Activated CD4-positive, alpha-beta T cell treated with anti-CD3 and anti-CD28 coated beads, Interleukin-2, amount 10 ng/mL, durations not matched to agents 24 days and 14 days (primary cell): ENCODE measurements around the gene BICDL2. TPM values are rescaled to one million over a fixed set of nuclear protein-coding genes. Genes with fewer than 3 reads are reported as not detected.
A peak's percentile ranks its signal among the peaks of the same experiment; 100 is the strongest.
"Not testable (repeated sequence)": the region's sequence is repeated elsewhere in the genome, so short reads cannot be mapped to it uniquely, and the experiment has no call there.

Experiments used
- DNase-seq: peaks from one replicate; pipeline ENCODE4 v3.0.0; 2022
- H3K27ac Mint-ChIP-seq: one replicate; pipeline ENCODE4 v1.8.0; 2022; ENCODE audit warnings: mild to moderate bottlenecking, mixed read lengths
- H3K27me3 Mint-ChIP-seq: one replicate; pipeline ENCODE4 v1.8.0; 2022; ENCODE audit warnings: mixed read lengths
- H3K36me3 Mint-ChIP-seq: one replicate; pipeline ENCODE4 v1.8.0; 2022; ENCODE audit warnings: low read depth, mild to moderate bottlenecking, mixed read lengths
- H3K4me1 Mint-ChIP-seq: one replicate; pipeline ENCODE4 v1.8.0; 2021; ENCODE audit warnings: mixed read lengths
- H3K4me3 Mint-ChIP-seq: one replicate; pipeline ENCODE4 v1.8.0; 2022; ENCODE audit warnings: mild to moderate bottlenecking, moderate library complexity, mixed read lengths
- H3K9me3 Mint-ChIP-seq: one replicate; pipeline ENCODE4 v1.8.0; 2021; ENCODE audit warnings: mixed read lengths
- intact Hi-C: fragments of 100-400 bp; cut with micrococcal nuclease; formaldehyde crosslinking; loops from one replicate; pipeline ENCODE4 v1.15.1; 2023
- total RNA-seq: library from RNA; stranded (reverse); gene quantifications from 2 replicates; pipeline ENCODE4 v1.2.3, GENCODE V29; 2022

BICDL2 gene
- total RNA-seq, 1 donor from 2014 or later = 0.63 TPM

DNA sequence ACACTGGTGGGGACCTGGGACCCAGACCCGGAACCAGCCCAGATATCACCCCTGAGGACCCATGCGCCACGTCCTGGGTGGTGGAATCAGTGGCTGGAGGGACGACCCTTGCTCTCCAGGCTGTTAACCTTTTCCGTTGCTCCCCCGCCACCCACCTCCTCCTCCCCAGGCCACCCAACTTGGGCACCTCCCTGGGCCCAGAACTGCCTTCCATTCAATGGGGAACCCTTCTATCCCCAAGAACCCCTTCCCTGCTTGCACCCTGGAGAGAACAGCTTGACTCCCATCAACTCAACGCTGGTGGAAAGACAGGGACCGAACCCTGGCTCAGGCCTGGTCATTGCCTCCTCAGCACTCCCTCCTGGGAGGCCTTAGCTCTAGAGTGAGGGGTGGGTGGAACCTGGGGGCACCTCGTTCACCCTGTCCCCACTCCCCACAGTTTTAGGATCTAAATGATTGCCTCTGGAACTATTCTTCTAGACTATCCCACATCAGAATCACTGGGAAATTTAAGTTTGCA lies 23.0 kb upstream of the BICDL2 start:
- Mint-ChIP-seq H3K4me3 (peak overlapping the region; percentile 89), H3K4me1 (peaks cover 51% of the 10 kb centered on the region), H3K36me3 (peaks cover 21% of the 10 kb centered on the region)

DNA sequence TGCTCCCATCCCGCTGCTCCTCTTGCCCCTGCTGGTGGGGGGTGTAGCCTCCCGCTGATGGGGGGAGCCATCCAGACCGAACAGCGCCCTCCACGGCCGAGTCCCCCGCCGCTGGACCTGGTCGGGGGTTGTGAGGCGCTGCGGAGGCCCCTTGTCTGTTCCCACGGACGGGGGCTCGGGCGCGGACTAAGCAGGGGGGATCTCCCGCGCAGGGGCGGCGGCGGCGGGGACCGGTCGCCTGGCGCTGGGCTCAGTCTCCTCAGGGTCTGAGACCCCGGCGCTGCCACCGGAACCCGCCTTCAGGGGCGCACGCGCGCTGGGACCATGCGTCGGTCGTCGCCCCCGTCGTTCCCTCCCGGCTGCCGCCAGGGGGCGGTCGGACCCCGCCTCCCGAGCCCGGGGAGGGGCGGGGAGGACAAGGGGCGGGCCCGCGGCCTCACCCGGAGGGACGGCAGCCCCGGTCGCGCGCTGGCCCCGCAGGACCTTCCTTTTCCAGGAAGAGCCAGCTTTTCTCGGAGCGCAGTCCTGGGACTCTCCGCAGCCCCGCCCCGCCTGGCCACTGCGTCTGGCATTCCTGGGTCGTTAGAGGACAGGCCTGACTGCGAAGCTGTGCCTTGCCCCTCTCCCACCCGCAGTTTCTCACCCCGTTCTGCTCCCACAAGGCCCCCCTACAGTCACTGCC lies 22.4 kb upstream of the BICDL2 start:
- peak overlapping the region; percentile 91 for H3K27ac Mint-ChIP-seq
- intact Hi-C loops = loop anchor here (1.0 to 5.0 kb wide), 4 partner anchors 16 to 70 kb away; no protein-coding TSS in a partner anchor
- peak; percentile 98 for DNase-seq
- H3K36me3 Mint-ChIP-seq = peaks cover 25% of the 10 kb centered on the region
- H3K4me3 Mint-ChIP-seq = peak overlapping the region; percentile 89
- peaks cover 52% of the 10 kb centered on the region for H3K4me1 Mint-ChIP-seq
- H3K9me3 Mint-ChIP-seq = no peaks in the 10 kb centered on the region
- H3K27me3 Mint-ChIP-seq = no peaks in the 10 kb centered on the region

More for the DNA sequence above, 23.0 kb upstream of the BICDL2 start:
- H3K9me3 Mint-ChIP-seq = no peaks in the 10 kb centered on the region
- DNase-seq = no peak
- H3K27me3 Mint-ChIP-seq = no peaks in the 10 kb centered on the region
- intact Hi-C loops = loop anchor here (1.0 to 5.0 kb wide), 4 partner anchors 15 to 70 kb away; no protein-coding TSS in a partner anchor
- H3K27ac Mint-ChIP-seq = peak overlapping the region; percentile 91

DNA sequence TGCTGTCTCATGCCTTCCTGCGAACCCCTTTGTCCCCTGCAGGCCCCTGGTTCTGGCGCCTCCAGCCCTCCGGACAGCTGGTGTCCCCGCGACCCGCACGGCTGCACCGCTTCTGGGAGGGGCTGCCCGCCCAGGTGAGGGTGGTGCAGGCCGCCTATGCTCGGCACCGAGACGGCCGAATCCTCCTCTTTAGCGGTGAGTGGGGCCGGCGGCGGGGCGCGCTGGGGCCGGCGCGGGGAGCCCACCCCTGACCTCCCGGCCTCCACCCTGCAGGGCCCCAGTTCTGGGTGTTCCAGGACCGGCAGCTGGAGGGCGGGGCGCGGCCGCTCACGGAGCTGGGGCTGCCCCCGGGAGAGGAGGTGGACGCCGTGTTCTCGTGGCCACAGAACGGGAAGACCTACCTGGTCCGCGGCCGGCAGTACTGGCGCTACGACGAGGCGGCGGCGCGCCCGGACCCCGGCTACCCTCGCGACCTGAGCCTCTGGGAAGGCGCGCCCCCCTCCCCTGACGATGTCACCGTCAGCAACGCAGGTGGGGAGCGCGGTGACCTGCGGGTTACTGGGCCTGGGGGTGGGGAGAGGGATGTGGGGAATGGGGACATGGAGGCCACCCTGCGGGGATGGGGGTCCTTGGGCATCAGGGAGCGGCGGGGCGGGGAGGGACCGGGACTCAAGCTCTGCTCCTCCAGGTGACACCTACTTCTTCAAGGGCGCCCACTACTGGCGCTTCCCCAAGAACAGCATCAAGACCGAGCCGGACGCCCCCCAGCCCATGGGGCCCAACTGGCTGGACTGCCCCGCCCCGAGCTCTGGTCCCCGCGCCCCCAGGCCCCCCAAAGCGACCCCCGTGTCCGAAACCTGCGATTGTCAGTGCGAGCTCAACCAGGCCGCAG lies 21.6 kb upstream of the BICDL2 start:
- Mint-ChIP-seq H3K9me3 (no peaks in the 10 kb centered on the region), H3K36me3 (peaks cover 31% of the 10 kb centered on the region), H3K4me1 (peaks cover 52% of the 10 kb centered on the region), H3K27me3 (no peaks in the 10 kb centered on the region), H3K27ac (peak overlapping the region; percentile 89), H3K4me3 (peak overlapping the region; percentile 89)
- intact Hi-C loops = loop anchor here (1.0 to 5.0 kb wide), 4 partner anchors 16 to 71 kb away; no protein-coding TSS in a partner anchor
- peak; percentile 85 for DNase-seq

DNA sequence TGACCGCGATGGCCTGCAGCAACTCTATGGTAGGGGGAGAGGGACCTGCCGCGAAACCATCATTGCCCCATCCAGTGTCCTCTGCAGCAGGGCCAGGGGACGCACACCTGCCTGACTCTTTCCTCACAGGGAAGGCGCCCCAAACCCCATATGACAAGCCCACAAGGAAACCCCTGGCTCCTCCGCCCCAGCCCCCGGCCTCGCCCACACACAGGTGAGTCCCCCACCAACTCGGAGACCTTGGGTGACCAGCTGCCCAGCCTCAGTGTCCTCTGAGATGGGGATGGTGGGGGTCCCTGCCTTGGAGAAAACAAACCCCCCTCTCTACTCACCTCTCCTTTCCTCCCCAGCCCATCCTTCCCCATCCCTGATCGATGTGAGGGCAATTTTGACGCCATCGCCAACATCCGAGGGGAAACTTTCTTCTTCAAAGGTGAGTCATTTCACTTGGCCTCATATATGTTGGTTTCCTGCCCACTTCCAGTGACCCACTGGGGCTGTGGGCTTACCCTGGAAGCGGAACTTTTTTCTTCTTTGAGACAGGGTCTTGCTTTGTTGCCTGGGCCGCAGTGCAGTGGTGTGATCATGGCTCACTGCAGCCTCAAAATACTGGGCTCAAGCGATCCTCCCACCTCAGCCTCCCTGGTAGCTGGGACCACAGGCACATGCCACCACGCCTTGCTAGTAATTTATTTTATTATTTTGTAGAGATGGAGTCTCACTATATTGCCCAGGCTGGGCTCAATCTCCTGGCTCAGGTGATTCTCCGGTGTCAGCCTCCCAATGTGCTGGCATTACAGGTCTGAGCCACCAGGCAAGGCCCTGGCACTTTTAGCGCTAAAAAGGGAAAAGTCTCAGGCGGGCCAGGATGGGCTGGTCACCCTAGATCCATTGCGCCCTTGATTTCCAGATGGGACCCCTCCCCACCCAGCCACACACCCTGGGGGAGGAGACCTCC lies 20.7 kb upstream of the BICDL2 start:
- H3K27me3 Mint-ChIP-seq = no peaks in the 10 kb centered on the region
- intact Hi-C loops = loop anchor here (2.0 to 5.0 kb wide), 3 partner anchors 17 to 55 kb away; no protein-coding TSS in a partner anchor
- H3K4me1 Mint-ChIP-seq = peaks cover 51% of the 10 kb centered on the region
- peak; percentile 68 for DNase-seq
- H3K27ac Mint-ChIP-seq = peak overlapping the region; percentile 87
- no peaks in the 10 kb centered on the region for H3K9me3 Mint-ChIP-seq
- peaks cover 31% of the 10 kb centered on the region for H3K36me3 Mint-ChIP-seq
- H3K4me3 Mint-ChIP-seq = peak overlapping the region; percentile 89

GRCh38 chr16:3056336-3057180 lies 19.8 kb upstream of the BICDL2 start:
- H3K4me3 Mint-ChIP-seq = peak overlapping the region; percentile 89
- H3K9me3 Mint-ChIP-seq = no peaks in the 10 kb centered on the region
- DNase-seq = peak; percentile 60
- peaks cover 31% of the 10 kb centered on the region for H3K36me3 Mint-ChIP-seq
- H3K4me1 Mint-ChIP-seq = peaks cover 56% of the 10 kb centered on the region
- peak overlapping the region; percentile 87 for H3K27ac Mint-ChIP-seq
- H3K27me3 Mint-ChIP-seq = no peaks in the 10 kb centered on the region
- intact Hi-C loops = loop anchor here (5.0 kb wide), 1 partner anchor 54 kb away; no protein-coding TSS in a partner anchor

DNA sequence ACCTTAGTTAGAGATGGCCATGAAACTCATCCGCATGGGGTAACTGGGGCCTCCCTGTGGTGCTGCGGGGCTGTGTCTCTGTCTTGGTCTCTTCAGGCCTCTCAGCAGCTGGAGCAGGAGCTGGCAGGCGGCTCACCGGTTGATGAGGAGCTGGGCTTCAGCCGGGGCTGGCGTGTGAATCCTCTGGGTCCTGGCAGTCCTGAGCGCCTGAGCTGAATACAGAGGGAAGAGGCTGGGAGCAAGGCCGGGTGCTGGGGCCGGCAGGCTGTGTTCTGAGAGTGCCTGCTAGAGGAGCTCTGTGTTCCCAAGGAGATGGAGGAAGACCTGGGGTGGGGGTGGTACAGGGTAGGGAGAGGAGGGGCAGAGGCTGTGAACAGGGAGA lies 19.0 kb upstream of the BICDL2 start:
- peak; percentile 66 for DNase-seq
- Mint-ChIP-seq H3K4me1 (peaks cover 61% of the 10 kb centered on the region), H3K27ac (peak overlapping the region; percentile 87), H3K36me3 (peaks cover 35% of the 10 kb centered on the region), H3K4me3 (peak overlapping the region; percentile 89)
- not testable (repeated sequence) for H3K9me3 Mint-ChIP-seq, H3K27me3 Mint-ChIP-seq
- intact Hi-C loops = loop anchor here (2.0 to 5.0 kb wide), 2 partner anchors 27 to 53 kb away; no protein-coding TSS in a partner anchor

DNA sequence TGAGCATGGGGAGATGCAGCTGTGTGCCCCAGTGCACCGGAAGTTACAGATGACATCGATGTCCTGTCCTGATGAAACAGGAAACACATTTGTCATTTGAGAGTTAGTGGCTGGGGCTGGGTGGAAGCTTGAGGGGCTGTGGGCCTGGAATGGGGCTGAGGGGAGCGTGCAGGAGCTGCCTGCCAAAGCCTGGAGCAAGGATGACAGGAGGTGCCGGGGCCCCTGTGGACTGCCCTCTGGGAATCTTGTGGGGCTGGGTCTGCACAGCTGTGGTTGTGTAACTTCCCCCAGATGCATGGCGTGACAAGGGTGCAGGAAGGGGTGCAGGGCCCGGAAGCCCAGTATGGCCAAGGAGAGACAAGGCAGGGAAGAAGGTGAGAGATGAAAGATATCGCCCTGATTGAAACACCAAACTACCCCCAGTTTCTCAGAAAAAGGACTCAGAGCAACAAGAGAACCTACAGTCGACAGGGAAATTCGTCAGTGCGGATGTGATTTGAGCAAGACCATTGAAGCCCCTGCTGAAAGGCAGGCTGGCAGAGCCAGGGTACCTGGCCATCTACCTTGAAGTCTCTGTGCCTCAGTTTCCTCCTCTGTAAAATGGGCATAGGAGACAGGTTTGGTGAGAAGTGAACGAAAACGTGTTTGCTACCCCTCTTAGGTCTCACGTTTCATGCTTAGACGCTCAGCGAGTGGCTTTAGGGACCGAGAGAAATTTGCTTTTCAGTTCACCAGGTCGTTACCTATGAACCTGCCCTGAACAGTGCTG lies 18.4 kb upstream of the BICDL2 start:
- Mint-ChIP-seq H3K9me3 (no peaks in the 10 kb centered on the region), H3K27me3 (no peaks in the 10 kb centered on the region), H3K4me1 (peaks cover 61% of the 10 kb centered on the region), H3K27ac (peak overlapping the region; percentile 87), H3K4me3 (peak overlapping the region; percentile 89), H3K36me3 (peaks cover 37% of the 10 kb centered on the region)
- intact Hi-C loops = loop anchor here (2.0 to 5.0 kb wide), 2 partner anchors 26 to 53 kb away; no protein-coding TSS in a partner anchor
- DNase-seq = peak; percentile 85

DNA sequence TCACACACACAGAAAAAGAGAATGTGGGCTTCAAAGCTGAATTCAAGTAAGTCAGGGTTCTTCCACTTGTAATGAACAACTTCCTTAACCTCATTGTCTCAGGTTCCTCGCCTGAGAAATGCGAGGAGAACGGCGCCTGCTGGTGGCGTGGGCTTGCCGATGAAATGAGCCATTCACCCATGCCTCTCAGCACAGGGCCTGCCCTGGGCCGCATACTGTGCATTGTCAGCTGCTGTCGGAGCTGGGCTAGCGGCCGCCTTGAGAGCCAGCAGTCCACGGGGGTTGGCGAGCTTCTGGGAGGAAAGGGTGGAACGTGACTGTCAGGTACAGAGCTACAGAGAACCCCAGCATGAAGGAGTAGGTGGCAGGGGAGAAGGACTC lies 16.6 kb upstream of the BICDL2 start:
- Mint-ChIP-seq H3K4me1 (peaks cover 62% of the 10 kb centered on the region), H3K27ac (peak overlapping the region; percentile 35), H3K36me3 (peaks cover 35% of the 10 kb centered on the region)
- H3K4me3 Mint-ChIP-seq, H3K27me3 Mint-ChIP-seq, H3K9me3 Mint-ChIP-seq, intact Hi-C loops: not testable (repeated sequence)
- DNase-seq = peak; percentile 72

DNA sequence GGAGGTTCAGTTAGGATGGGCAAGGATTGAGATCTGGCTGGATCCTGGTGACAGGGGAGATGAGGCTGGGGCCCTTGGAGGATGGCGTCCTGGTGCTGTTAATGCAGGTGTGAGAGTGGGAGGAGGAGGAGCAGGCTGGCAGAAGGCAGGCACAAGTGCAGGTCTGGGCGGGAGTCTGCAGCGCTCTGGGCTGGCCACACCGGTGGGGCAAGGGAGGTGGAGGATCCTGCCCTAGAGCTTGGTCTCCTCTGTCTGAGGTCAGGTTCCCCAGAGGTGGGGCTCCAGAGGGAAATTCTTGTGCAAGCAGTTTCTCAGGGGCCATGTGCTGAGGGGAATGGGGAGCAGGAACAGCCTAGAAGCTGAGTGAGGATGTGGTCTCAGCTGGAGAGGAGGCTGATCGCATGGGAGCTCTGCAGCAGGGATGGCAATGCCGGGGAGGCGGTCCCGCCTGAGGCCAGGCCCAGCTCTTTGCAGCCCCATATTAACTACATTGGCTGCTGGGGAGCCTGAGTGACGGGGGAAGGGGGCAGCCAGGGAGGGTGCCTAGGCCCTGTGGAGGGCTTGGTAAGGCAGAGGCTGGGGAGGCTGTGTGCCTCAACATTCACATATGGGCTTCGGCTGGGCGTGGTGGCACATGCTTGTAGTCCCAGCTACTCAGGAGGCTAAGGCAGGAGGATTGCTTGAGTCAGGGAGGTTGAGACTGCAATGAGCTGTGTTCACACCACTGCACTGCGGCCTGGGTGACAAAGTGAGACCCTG lies 16.0 kb upstream of the BICDL2 start:
- Mint-ChIP-seq H3K4me1 (peaks cover 67% of the 10 kb centered on the region), H3K27ac (peak overlapping the region; percentile 52), H3K36me3 (peaks cover 35% of the 10 kb centered on the region)
- H3K27me3 Mint-ChIP-seq, intact Hi-C loops, H3K9me3 Mint-ChIP-seq, H3K4me3 Mint-ChIP-seq: not testable (repeated sequence)
- peak; percentile 71 for DNase-seq

DNA sequence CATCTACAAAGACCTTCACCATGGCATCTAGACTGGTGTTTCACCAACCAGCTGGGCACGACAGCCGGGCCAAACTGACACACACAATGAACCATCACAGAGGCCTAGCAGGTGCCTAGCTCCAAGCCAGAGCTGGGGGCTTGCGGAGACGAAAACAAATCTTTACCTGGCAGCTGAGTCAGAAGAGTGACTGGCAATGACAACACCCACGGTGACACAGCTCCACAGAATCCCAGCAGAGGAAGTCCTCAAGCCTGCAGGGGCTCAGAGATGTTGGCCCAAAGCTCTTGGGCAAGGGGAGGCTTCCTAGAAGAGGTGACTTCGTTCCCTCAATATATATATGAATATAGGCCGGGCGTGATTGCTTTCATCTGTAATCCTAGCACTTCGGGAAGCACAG lies 14.8 kb upstream of the BICDL2 start:
- DNase-seq = peak; percentile 61
- H3K27ac Mint-ChIP-seq = peak overlapping the region; percentile 69
- H3K4me1 Mint-ChIP-seq = peaks cover 58% of the 10 kb centered on the region
- no peaks in the 10 kb centered on the region for H3K9me3 Mint-ChIP-seq
- intact Hi-C loops = no loop called here
- H3K36me3 Mint-ChIP-seq = peaks cover 28% of the 10 kb centered on the region
- H3K4me3 Mint-ChIP-seq = peak overlapping the region; percentile 53
- peaks cover 4% of the 10 kb centered on the region for H3K27me3 Mint-ChIP-seq

- peak overlapping the region; percentile 65 for H3K27ac Mint-ChIP-seq
- peak overlapping the region; percentile 53 for H3K4me3 Mint-ChIP-seq
- H3K36me3 Mint-ChIP-seq = peaks cover 28% of the 10 kb centered on the region
- peaks cover 55% of the 10 kb centered on the region for H3K4me1 Mint-ChIP-seq
- peaks cover 4% of the 10 kb centered on the region for H3K27me3 Mint-ChIP-seq
- intact Hi-C loops = no loop called here
- DNase-seq = no peak
- no peaks in the 10 kb centered on the region for H3K9me3 Mint-ChIP-seq
These were observed 14.3 kb upstream of the BICDL2 start for GRCh38 chr16:3051009-3051408.
